ENCODE data around the gene HEPHL1.

HEPHL1 gene

GRCh38 chr11:93988455-93988854 is 32.7 kb upstream of the HEPHL1 start:
- peaks cover 6 to 8% of the 10 kb centered on the region in 2 donors for H3K9me3 ChIP-seq (ENCODE audit: control insufficient read depth in 2 of 2, low read length in 2 of 2)
- no peaks in the 10 kb centered on the region for H3K27me3 ChIP-seq (ENCODE audit: control insufficient read depth in 1 of 2, insufficient read depth in 2 of 2, low read length in 2 of 2)
- no peaks in the 10 kb centered on the region for H3K4me1 ChIP-seq (ENCODE audit: control insufficient read depth, insufficient read depth, low read length)
- no peaks in the 10 kb centered on the region for H3K36me3 ChIP-seq (ENCODE audit: control insufficient read depth in 2 of 2, insufficient read depth in 2 of 2, low read length in 2 of 2)
- H3K9ac ChIP-seq (ENCODE audit: low read length in 2 of 2), result no peak overlapping the region
- no peak overlapping the region for H3K27ac ChIP-seq (ENCODE audit: low read length)
- H3K4me3 ChIP-seq (ENCODE audit: low read length in 2 of 2), result no peak overlapping the region

GRCh38 chr11:93988912-93989311 is 32.2 kb upstream of the HEPHL1 start:
- Histone ChIP-seq H3K27ac (ENCODE audit: low read length) (no peak overlapping the region), H3K27me3 (ENCODE audit: control insufficient read depth in 1 of 2, insufficient read depth in 2 of 2, low read length in 2 of 2) (no peaks in the 10 kb centered on the region), H3K36me3 (ENCODE audit: control insufficient read depth in 2 of 2, insufficient read depth in 2 of 2, low read length in 2 of 2) (no peaks in the 10 kb centered on the region), H3K4me3 (ENCODE audit: low read length in 2 of 2) (no peak overlapping the region), H3K9me3 (ENCODE audit: control insufficient read depth in 2 of 2, low read length in 2 of 2) (peaks cover 7 to 9% of the 10 kb centered on the region in 2 donors), H3K4me1 (ENCODE audit: control insufficient read depth, insufficient read depth, low read length) (no peaks in the 10 kb centered on the region), H3K9ac (ENCODE audit: low read length in 2 of 2) (no peak overlapping the region)

- Histone ChIP-seq H3K9ac (ENCODE audit: low read length in 2 of 2) (no peak overlapping the region), H3K4me1 (ENCODE audit: control insufficient read depth, insufficient read depth, low read length) (no peaks in the 10 kb centered on the region), H3K27ac (ENCODE audit: low read length) (no peak overlapping the region), H3K36me3 (ENCODE audit: control insufficient read depth in 2 of 2, insufficient read depth in 2 of 2, low read length in 2 of 2) (no peaks in the 10 kb centered on the region), H3K4me3 (ENCODE audit: low read length in 2 of 2) (no peak overlapping the region), H3K27me3 (ENCODE audit: control insufficient read depth in 1 of 2, insufficient read depth in 2 of 2, low read length in 2 of 2) (no peaks in the 10 kb centered on the region), H3K9me3 (ENCODE audit: control insufficient read depth in 2 of 2, low read length in 2 of 2) (peaks cover 7 to 9% of the 10 kb centered on the region in 2 donors)
Observed at GRCh38 chr11:93993747-93994146, 27.4 kb upstream of the HEPHL1 start.

DNA sequence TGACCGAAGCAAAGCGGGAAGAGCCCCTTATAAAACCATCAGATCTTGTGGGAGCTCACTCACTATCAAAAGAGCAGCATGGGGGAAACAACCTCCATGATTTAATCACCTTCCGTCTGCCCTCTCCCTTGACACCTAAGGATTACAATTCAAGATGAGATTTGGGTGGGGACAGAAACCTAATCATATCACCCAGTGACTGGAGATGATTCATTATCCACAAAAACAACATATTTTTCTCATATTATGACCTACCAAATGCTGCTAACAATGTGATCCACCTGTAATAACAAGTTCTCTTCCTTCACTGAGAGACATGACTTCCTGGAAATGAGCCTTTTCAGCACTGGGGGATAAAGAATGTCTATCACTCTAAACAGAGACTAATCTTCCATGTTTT is 23.4 kb upstream of the HEPHL1 start:
- Histone ChIP-seq H3K27ac (ENCODE audit: low read length) (no peak overlapping the region), H3K9me3 (ENCODE audit: control insufficient read depth in 2 of 2, low read length in 2 of 2) (peaks cover 4 to 7% of the 10 kb centered on the region in 2 donors), H3K27me3 (ENCODE audit: control insufficient read depth in 1 of 2, insufficient read depth in 2 of 2, low read length in 2 of 2) (no peaks in the 10 kb centered on the region), H3K36me3 (ENCODE audit: control insufficient read depth in 2 of 2, insufficient read depth in 2 of 2, low read length in 2 of 2) (no peaks in the 10 kb centered on the region), H3K4me1 (ENCODE audit: control insufficient read depth, insufficient read depth, low read length) (no peaks in the 10 kb centered on the region), H3K4me3 (ENCODE audit: low read length in 2 of 2) (no peak overlapping the region), H3K9ac (ENCODE audit: low read length in 2 of 2) (no peak overlapping the region)

GRCh38 chr11:94000659-94001058 is 20.5 kb upstream of the HEPHL1 start:
- H3K4me3 ChIP-seq (ENCODE audit: low read length in 2 of 2), result no peak overlapping the region
- H3K9me3 ChIP-seq (ENCODE audit: control insufficient read depth in 2 of 2, low read length in 2 of 2), result no peaks in the 10 kb centered on the region
- no peaks in the 10 kb centered on the region for H3K27me3 ChIP-seq (ENCODE audit: control insufficient read depth in 1 of 2, insufficient read depth in 2 of 2, low read length in 2 of 2)
- H3K9ac ChIP-seq (ENCODE audit: low read length in 2 of 2), result no peak overlapping the region
- H3K36me3 ChIP-seq (ENCODE audit: control insufficient read depth in 2 of 2, insufficient read depth in 2 of 2, low read length in 2 of 2), result no peaks in the 10 kb centered on the region
- no peak overlapping the region for H3K27ac ChIP-seq (ENCODE audit: low read length)
- no peaks in the 10 kb centered on the region for H3K4me1 ChIP-seq (ENCODE audit: control insufficient read depth, insufficient read depth, low read length)

GRCh38 chr11:94002226-94002625 is 18.9 kb upstream of the HEPHL1 start:
- Histone ChIP-seq H3K27ac (ENCODE audit: low read length) (no peak overlapping the region), H3K9me3 (ENCODE audit: control insufficient read depth in 2 of 2, low read length in 2 of 2) (no peaks in the 10 kb centered on the region), H3K36me3 (ENCODE audit: control insufficient read depth in 2 of 2, insufficient read depth in 2 of 2, low read length in 2 of 2) (no peaks in the 10 kb centered on the region), H3K27me3 (ENCODE audit: control insufficient read depth in 1 of 2, insufficient read depth in 2 of 2, low read length in 2 of 2) (no peaks in the 10 kb centered on the region), H3K9ac (ENCODE audit: low read length in 2 of 2) (no peak overlapping the region), H3K4me1 (ENCODE audit: control insufficient read depth, insufficient read depth, low read length) (no peaks in the 10 kb centered on the region), H3K4me3 (ENCODE audit: low read length in 2 of 2) (no peak overlapping the region)

- Histone ChIP-seq H3K27me3 (ENCODE audit: control insufficient read depth in 1 of 2, insufficient read depth in 2 of 2, low read length in 2 of 2) (peaks cover 0 to 2% of the 10 kb centered on the region in 2 donors), H3K36me3 (ENCODE audit: control insufficient read depth in 2 of 2, insufficient read depth in 2 of 2, low read length in 2 of 2) (no peaks in the 10 kb centered on the region), H3K4me3 (ENCODE audit: low read length in 2 of 2) (no peak overlapping the region), H3K9me3 (ENCODE audit: control insufficient read depth in 2 of 2, low read length in 2 of 2) (peaks cover 0 to 3% of the 10 kb centered on the region in 2 donors), H3K4me1 (ENCODE audit: control insufficient read depth, insufficient read depth, low read length) (no peaks in the 10 kb centered on the region), H3K27ac (ENCODE audit: low read length) (no peak overlapping the region), H3K9ac (ENCODE audit: low read length in 2 of 2) (no peak overlapping the region)
Observed at GRCh38 chr11:94007426-94007825, 13.7 kb upstream of the HEPHL1 start.

GRCh38 chr11:94007906-94008305 is 13.2 kb upstream of the HEPHL1 start:
- peaks cover 0 to 3% of the 10 kb centered on the region in 2 donors for H3K9me3 ChIP-seq (ENCODE audit: control insufficient read depth in 2 of 2, low read length in 2 of 2)
- no peak overlapping the region for H3K4me3 ChIP-seq (ENCODE audit: low read length in 2 of 2)
- no peak overlapping the region for H3K27ac ChIP-seq (ENCODE audit: low read length)
- H3K9ac ChIP-seq (ENCODE audit: low read length in 2 of 2), result no peak overlapping the region
- H3K36me3 ChIP-seq (ENCODE audit: control insufficient read depth in 2 of 2, insufficient read depth in 2 of 2, low read length in 2 of 2), result no peaks in the 10 kb centered on the region
- no peaks in the 10 kb centered on the region for H3K4me1 ChIP-seq (ENCODE audit: control insufficient read depth, insufficient read depth, low read length)
- peaks cover 0 to 2% of the 10 kb centered on the region in 2 donors for H3K27me3 ChIP-seq (ENCODE audit: control insufficient read depth in 1 of 2, insufficient read depth in 2 of 2, low read length in 2 of 2)

DNA sequence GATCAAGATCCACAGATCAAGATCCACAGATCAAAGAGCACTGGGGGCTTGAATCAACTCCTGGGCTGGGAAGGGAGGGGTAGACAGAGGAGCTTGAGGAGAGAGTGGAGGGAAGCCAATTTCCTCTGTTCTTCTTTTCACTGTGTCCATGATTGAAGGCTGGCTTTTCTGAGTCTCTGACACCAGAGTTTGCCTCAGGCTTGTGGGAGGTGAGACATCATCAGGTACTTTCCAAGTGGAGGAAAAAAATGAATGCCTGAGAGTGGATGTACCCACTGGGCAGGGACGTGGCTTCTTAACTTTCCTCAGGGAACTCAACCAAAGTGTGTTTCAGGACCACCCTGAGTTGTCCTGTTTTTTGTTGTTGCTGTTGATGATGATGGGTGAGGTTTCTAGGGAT is 11.0 kb upstream of the HEPHL1 start:
- Histone ChIP-seq H3K9me3 (ENCODE audit: control insufficient read depth in 2 of 2, low read length in 2 of 2) (peaks cover 0 to 3% of the 10 kb centered on the region in 2 donors), H3K4me3 (ENCODE audit: low read length in 2 of 2) (no peak overlapping the region), H3K27me3 (ENCODE audit: control insufficient read depth in 1 of 2, insufficient read depth in 2 of 2, low read length in 2 of 2) (peaks cover 0 to 2% of the 10 kb centered on the region in 2 donors), H3K27ac (ENCODE audit: low read length) (no peak overlapping the region), H3K4me1 (ENCODE audit: control insufficient read depth, insufficient read depth, low read length) (no peaks in the 10 kb centered on the region), H3K36me3 (ENCODE audit: control insufficient read depth in 2 of 2, insufficient read depth in 2 of 2, low read length in 2 of 2) (no peaks in the 10 kb centered on the region), H3K9ac (ENCODE audit: low read length in 2 of 2) (no peak overlapping the region)

GRCh38 chr11:94011478-94011877 is 9.7 kb upstream of the HEPHL1 start:
- Histone ChIP-seq H3K27ac (ENCODE audit: low read length) (no peak overlapping the region), H3K27me3 (ENCODE audit: control insufficient read depth in 1 of 2, insufficient read depth in 2 of 2, low read length in 2 of 2) (peaks cover 0 to 2% of the 10 kb centered on the region in 2 donors), H3K36me3 (ENCODE audit: control insufficient read depth in 2 of 2, insufficient read depth in 2 of 2, low read length in 2 of 2) (no peaks in the 10 kb centered on the region), H3K9me3 (ENCODE audit: control insufficient read depth in 2 of 2, low read length in 2 of 2) (peaks cover 0 to 3% of the 10 kb centered on the region in 2 donors), H3K4me3 (ENCODE audit: low read length in 2 of 2) (no peak overlapping the region), H3K9ac (ENCODE audit: low read length in 2 of 2) (no peak overlapping the region), H3K4me1 (ENCODE audit: control insufficient read depth, insufficient read depth, low read length) (no peaks in the 10 kb centered on the region)

DNA sequence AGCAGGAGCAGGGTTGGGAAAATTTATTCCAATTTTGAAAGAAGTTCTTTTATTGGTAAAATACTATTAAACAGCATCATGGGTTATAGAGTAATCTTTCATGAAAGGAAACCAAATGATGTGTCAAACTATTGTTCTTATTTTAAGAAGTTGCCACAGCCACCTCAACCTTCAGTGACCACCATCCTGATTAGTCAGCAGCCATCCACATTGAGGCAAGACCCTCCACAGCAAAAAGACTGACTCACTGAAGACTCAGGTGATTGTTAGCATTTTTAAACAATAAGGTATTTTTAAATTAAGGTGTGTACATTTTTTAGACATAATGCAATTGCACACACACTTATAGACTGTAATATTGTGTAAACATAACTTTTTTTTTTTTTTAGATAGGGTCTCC is 3.7 kb upstream of the HEPHL1 start:
- no peak overlapping the region for H3K4me3 ChIP-seq (ENCODE audit: low read length in 2 of 2)
- no peaks in the 10 kb centered on the region for H3K27me3 ChIP-seq (ENCODE audit: control insufficient read depth in 1 of 2, insufficient read depth in 2 of 2, low read length in 2 of 2)
- no peak overlapping the region for H3K27ac ChIP-seq (ENCODE audit: low read length)
- no peaks in the 10 kb centered on the region for H3K9me3 ChIP-seq (ENCODE audit: control insufficient read depth in 2 of 2, low read length in 2 of 2)
- no peaks in the 10 kb centered on the region for H3K4me1 ChIP-seq (ENCODE audit: control insufficient read depth, insufficient read depth, low read length)
- H3K9ac ChIP-seq (ENCODE audit: low read length in 2 of 2), result no peak overlapping the region
- no peaks in the 10 kb centered on the region for H3K36me3 ChIP-seq (ENCODE audit: control insufficient read depth in 2 of 2, insufficient read depth in 2 of 2, low read length in 2 of 2)
